ENCODE data around the gene E2F6. TPM values are rescaled to one million over a fixed set of nuclear protein-coding genes. Genes with fewer than 3 reads are reported as not detected.

The E2F6 gene
- total RNA-seq, 1 experiment from 2014 or later = 14.2 TPM

- TF ChIP-seq NFE2L1 (CRISPR knock-in tag; IDR thresholded peaks at IDR 0.05) = no peak
- no peak for TF ChIP-seq ZNF317 (CRISPR knock-in tag; IDR thresholded peaks at IDR 0.05; ENCODE audit: borderline replicate concordance, low read depth)
- TF ChIP-seq SMAD4 (CRISPR knock-in tag; IDR thresholded peaks at IDR 0.05) = no peak
- TF ChIP-seq ZNF423 (CRISPR knock-in tag; IDR thresholded peaks at IDR 0.05) = no peak
- no peak for TF ChIP-seq STAT6 (CRISPR knock-in tag; conservative IDR thresholded peaks at IDR 0.05; ENCODE audit: low read depth)
- no peak for TF ChIP-seq PRDM15 (CRISPR knock-in tag; IDR thresholded peaks at IDR 0.05)
- no peak for TF ChIP-seq KAT7 (CRISPR knock-in tag; IDR thresholded peaks at IDR 0.05; ENCODE audit: borderline replicate concordance)
Observed at GRCh38 chr2:11513319-11513718, 47.4 kb upstream of the E2F6 start (continued).

GRCh38 chr2:11512431-11512830 lies 46.5 kb upstream of the E2F6 start:
- Mint-ChIP-seq H3K27me3 (ENCODE audit: low read depth) (no peaks in the 10 kb centered on the region), H3K27ac (no peak overlapping the region), H3K4me1 (peaks cover 54% of the 10 kb centered on the region), H3K4me3 (no peak overlapping the region), H3K36me3 (peaks cover 6% of the 10 kb centered on the region), H3K9me3 (peaks cover 6% of the 10 kb centered on the region; the same call in 1 of the 2 replicates)
- ChIA-PET CTCF (interaction anchor here (1.0 to 2.4 kb wide), 3 partner anchors 22 to 72 kb away, joined by 5 to 16 read pairs (median 10); partner anchors contain the start of gene GREB1), POLR2A (no interaction called here)
- ATAC-seq = no peak
- no peak for DNase-seq (ENCODE audit: low spot score)
- TF ChIP-seq ARID4B (CRISPR knock-in tag; IDR thresholded peaks at IDR 0.05; ENCODE audit: borderline replicate concordance) (no peak), MLX (CRISPR knock-in tag; IDR thresholded peaks at IDR 0.05) (no peak), NR1H2 (CRISPR knock-in tag; IDR thresholded peaks at IDR 0.05) (no peak), PRRX2 (CRISPR knock-in tag; IDR thresholded peaks at IDR 0.05) (no peak), FOXK1 (CRISPR knock-in tag; IDR thresholded peaks at IDR 0.05) (no peak), E2F4 (CRISPR knock-in tag; IDR thresholded peaks at IDR 0.05; ENCODE audit: borderline replicate concordance, low read depth) (no peak), CREM (CRISPR knock-in tag; IDR thresholded peaks at IDR 0.05) (no peak), NFYB (CRISPR knock-in tag; conservative IDR thresholded peaks at IDR 0.05; ENCODE audit: low read depth) (no peak)
